AG04449 (cell line): ENCODE results near the gene PGM5.

ENCODE experiments used
- CTCF ChIA-PET: fragments of 350-600 bp; formaldehyde crosslinking; extraction: SDS; loops from one replicate; lab custom pipeline; 2021; ENCODE audit warnings: antibody characterized with exemption; lab: Yijun Ruan, JAX
- POLR2A ChIA-PET: fragments of 400-600, 350-600 bp; formaldehyde crosslinking; extraction: SDS; loops from one replicate; lab custom pipeline; 2020; ENCODE audit warnings: antibody characterized with exemption, inconsistent platforms; lab: Yijun Ruan, JAX
- DNase-seq: peaks from one replicate; pipeline ENCODE4 v3.0.0-alpha.2; 2010; ENCODE audit warnings: low read depth, low spot score
- H3K4me3 ChIP-seq: 2 replicates; pipeline ENCODE4 v1.5.1; 2011; ENCODE audit warnings: low read depth, mild to moderate bottlenecking, control low read depth, low read length
- TF ChIP-seq, protein P1 (sequence below): IDR thresholded peaks from one replicate; pipeline ENCODE4 v1.5.1; 2011; ENCODE audit warnings: mild to moderate bottlenecking, moderate library complexity, low read length, control low read depth, inconsistent platforms; ENCODE audit not compliant: insufficient read depth; ENCODE audit errors: missing control alignments

Gene PGM5

GRCh38 chr9:68533678-68534077 is 177.3 kb downstream of the PGM5 start:
- H3K4me3 ChIP-seq: no peak overlapping the region
- POLR2A ChIA-PET: no interaction called here
- CTCF ChIA-PET: no interaction called here
- DNase-seq: no peak
- TF ChIP-seq, protein P1, sequence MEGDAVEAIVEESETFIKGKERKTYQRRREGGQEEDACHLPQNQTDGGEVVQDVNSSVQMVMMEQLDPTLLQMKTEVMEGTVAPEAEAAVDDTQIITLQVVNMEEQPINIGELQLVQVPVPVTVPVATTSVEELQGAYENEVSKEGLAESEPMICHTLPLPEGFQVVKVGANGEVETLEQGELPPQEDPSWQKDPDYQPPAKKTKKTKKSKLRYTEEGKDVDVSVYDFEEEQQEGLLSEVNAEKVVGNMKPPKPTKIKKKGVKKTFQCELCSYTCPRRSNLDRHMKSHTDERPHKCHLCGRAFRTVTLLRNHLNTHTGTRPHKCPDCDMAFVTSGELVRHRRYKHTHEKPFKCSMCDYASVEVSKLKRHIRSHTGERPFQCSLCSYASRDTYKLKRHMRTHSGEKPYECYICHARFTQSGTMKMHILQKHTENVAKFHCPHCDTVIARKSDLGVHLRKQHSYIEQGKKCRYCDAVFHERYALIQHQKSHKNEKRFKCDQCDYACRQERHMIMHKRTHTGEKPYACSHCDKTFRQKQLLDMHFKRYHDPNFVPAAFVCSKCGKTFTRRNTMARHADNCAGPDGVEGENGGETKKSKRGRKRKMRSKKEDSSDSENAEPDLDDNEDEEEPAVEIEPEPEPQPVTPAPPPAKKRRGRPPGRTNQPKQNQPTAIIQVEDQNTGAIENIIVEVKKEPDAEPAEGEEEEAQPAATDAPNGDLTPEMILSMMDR: no peak

- TF ChIP-seq, protein P1: no peak
- no peak overlapping the region for H3K4me3 ChIP-seq
- POLR2A ChIA-PET: no interaction called here
- no peak for DNase-seq
- CTCF ChIA-PET: interaction anchor here (1.8 kb wide), 1 partner anchor 29 kb away, joined by 6 read pairs; no protein-coding TSS in a partner anchor
These were observed 180.6 kb downstream of the PGM5 start for GRCh38 chr9:68536876-68537615.

- CTCF ChIA-PET: interaction anchor here (1.8 kb wide), 1 partner anchor 29 kb away, joined by 6 read pairs; no protein-coding TSS in a partner anchor
- DNase-seq: no peak
- POLR2A ChIA-PET: no interaction called here
- TF ChIP-seq, protein P1: no peak
- no peak overlapping the region for H3K4me3 ChIP-seq
These were observed 181.1 kb downstream of the PGM5 start for GRCh38 chr9:68537616-68537880.

DNA sequence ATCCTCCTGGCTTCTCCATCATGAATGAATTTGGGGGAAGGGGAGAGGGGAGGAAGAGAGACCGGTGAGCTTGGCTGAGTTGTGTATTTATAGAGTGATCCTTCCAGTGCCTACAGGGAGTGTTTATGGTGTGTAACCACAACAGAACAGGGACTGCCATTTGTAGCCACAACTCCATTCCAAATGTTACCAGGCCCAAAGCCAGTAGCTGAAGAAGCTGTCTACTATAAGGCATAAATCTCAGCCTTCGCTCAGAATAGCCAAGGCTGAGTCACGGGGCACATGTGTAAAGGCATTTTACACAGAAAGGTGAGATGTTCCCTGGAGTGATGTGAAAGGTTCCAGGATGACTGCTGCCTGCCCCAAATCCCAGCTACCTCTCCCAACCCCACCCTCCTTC is 181.8 kb downstream of the PGM5 start:
- ChIA-PET POLR2A (no interaction called here), CTCF (interaction anchor here (1.8 kb wide), 1 partner anchor 30 kb away, joined by 6 read pairs; no protein-coding TSS in a partner anchor)
- no peak overlapping the region for H3K4me3 ChIP-seq
- DNase-seq: no peak
- TF ChIP-seq, protein P1: no peak

GRCh38 chr9:68540712-68541535 is 184.5 kb downstream of the PGM5 start, which contains the start of gene TMEM252:
Gene TMEM252, minus strand, starts transcription at chr9:68540883. Its CDS starts 69 bp downstream, at chr9:68540814.
- DNase-seq: no peak
- ChIA-PET CTCF (no interaction called here), POLR2A (no interaction called here)
- TF ChIP-seq, protein P1: no peak
- no peak within 1 kb of the TSS for H3K4me3 ChIP-seq

GRCh38 chr9:68541568-68541967 is 185.2 kb downstream of the PGM5 start:
- CTCF ChIA-PET: no interaction called here
- TF ChIP-seq, protein P1: no peak
- no peak for DNase-seq
- POLR2A ChIA-PET: no interaction called here
- H3K4me3 ChIP-seq: no peak overlapping the region
